Stimulated activated CD4-positive, alpha-beta T cell treated with anti-CD3 and anti-CD28 coated beads, Interleukin-15, amount 100 ng/mL, for 48 hours (primary cell): ENCODE data around the gene FOXN1.

Experiments used
- DNase-seq, 2 donors: peaks; one replicate each; pipeline ENCODE4 v3.0.0-alpha.2; 2020; ENCODE audit warnings: low read depth in 2 of 2

The FOXN1 gene

DNA sequence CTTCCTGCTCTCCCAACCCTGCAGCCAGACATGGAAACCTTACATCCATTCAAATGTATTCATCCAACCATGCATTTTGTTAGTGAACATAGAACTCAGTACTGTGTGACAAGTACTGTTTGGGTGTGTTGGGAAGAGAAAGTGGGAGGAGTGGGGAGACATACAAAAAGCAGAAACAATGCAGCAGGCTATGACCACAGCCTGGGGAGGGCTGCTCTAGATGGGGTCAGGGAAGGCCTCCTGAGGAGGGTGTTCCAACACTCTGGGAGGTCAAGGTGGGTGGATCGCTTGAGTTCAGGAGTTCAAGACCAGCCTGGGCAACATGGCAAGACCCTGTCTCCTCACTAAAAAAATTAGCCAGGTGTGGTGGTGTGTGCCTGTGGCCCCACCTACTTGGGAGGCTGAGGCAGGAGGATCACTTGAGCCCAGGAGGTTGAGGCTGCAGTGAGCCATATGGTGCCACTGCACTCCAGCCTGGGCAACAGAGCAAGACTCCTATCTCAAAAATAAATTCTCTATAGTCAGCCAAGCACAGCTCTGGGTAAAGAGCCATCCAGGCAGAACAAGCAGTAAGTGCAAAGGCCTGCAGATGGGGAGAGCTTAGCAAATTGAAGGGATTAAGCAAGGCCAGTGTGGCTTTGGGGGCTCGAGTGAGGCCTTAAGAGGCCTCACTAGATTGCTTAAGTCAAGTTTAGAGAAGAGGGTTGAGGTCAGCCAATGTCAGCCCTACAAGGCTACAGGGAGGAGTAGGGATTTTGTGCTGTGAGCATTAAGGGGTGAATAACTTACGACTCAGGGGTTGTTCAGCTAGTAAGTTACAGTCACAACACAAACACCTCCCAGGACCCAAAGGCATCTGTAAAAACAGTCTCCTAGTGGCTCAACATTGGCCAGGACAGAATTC, 27.2 kb upstream of the FOXN1 start:
- DNase-seq: no peak

GRCh38 chr17:28480278-28480677, 25.9 kb upstream of the FOXN1 start:
- no peak for DNase-seq

DNA sequence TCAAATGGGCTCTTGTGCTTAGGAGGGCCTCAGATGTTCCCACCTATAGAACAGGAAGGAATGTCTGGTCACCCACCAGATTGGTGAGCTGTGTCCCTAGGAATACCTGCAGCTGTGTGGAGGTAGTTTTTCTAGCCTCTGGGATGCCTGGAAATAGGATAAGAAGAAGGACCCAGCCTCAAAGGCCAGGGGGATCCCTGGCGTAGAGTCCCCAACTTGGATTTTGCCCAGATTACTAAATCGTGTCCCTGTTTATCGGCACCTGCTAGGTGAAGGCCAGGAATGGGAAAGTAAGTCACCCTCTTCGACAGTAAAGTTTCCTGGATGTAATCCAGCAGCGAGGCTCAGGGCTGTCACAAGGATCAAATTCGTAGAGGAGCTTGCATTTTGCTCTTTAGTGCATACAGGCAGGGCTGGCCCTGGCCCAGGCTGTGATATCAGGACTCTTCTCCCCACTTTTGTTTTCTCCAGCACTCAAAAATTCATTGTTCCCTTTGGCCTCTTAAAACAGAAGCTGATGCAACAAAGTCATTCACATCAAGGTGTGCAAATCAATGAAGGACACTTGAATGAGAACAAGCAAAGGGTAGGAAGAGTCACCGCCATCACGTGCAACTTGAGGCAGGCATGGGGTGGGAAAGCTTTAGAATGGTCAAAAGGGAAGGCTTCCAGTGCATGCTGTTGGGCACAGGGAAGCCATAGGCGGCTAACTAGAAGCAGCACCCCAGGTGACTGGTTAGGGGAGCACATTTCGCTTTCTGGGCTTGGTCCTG, 25.2 kb upstream of the FOXN1 start:
- DNase-seq: no peak

GRCh38 chr17:28482551-28483199, 23.5 kb upstream of the FOXN1 start:
- no peak for DNase-seq

GRCh38 chr17:28484296-28484695, 21.9 kb upstream of the FOXN1 start:
- DNase-seq: no peak

- no peak for DNase-seq
Measured at GRCh38 chr17:28485049-28485448, 21.1 kb upstream of the FOXN1 start.

GRCh38 chr17:28487881-28488532, 18.1 kb upstream of the FOXN1 start:
- DNase-seq: no peak

DNA sequence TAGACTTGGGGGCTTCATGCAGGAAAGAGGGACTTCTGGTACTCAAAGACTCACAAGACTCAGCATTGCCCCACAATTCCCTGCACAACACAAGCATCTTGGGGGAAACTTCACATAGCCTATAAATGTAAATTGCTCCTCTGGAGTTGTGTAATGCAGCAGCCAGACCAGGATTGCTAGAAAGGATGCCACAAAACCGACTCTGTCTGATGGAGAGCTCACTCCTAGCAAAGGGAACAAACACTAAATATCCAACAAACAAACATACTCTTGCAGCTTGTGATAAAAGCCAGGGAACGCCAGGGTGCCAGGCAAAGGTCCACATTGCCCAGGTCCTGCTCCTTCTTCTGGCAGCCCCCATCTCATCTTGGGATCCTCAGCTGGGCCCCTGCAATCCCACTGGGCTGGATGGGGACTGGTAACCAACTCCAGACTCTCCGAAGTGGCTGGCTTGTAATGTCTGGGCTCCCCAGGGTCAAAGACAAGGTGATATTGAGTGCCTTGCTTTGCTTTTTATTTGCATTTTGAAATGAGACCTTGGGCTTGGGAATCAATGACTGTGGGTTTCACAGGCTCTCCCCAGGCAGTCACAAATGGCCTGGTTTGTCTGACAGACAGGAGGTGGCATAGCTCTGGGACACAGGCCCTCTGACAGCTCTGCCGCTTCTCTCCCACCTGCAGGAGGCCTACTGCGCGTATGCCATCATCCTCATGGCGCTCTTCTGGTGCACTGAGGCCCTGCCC, 17.4 kb upstream of the FOXN1 start:
- DNase-seq: no peak

DNA sequence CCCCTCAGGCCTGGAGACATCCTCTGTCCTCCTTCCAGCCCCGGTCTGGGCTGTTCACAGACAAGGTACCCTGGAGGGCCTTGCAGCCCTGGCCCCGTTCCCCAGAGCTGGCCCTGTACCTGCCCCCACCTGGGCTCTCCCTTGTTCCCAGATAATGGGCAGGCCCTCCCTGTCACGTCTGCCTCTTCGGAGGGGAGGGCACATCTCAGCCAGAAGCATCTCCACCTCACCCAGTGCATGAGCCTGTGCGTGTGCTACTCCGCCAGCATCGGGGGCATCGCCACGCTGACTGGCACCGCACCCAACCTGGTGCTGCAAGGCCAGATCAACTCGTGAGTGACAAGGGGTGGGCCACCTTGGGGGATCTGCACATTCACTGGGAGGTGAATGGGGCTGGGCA, 14.9 kb upstream of the FOXN1 start:
- DNase-seq: no peak

- DNase-seq: no peak
Measured at GRCh38 chr17:28491860-28492259, 14.3 kb upstream of the FOXN1 start.

GRCh38 chr17:28492352-28493310, 13.5 kb upstream of the FOXN1 start:
- DNase-seq: no peak

- no peak for DNase-seq
Measured at GRCh38 chr17:28493460-28493859, 12.7 kb upstream of the FOXN1 start.

DNA sequence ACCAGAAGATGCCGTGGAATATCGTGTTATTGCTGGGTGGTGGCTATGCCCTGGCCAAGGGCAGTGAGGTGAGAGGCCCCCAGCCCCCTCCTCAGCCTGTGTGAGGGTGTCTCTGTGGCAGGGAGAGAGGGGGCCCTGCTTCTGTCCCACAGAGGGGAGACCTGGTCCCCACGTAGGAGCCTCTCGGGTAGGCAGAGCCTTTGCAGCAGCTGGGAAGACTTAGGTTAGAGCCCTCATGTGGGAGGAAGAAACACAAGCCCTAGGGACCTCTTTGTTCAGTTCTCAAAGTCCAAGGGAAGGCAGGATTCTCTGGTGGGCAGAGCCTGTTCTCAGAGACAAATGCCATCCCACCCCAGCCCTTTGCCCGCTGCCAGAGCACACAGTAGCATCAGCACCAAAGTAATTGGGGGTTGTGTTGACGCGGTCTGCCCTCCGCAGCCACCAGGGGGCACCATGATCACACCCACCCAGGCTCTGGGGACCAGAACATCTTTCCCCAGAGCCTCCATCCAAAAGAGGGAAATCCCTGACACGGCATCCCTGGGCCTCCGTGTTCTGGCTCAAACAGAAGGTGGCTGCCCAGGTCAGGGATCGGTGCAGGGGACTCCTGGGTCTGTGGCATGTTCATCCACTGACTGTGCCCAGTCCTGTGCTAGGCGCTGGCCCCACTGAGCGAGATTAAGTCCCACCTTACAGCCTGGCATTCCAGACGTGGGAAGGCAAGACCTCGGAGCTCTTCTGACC, 11.5 kb upstream of the FOXN1 start:
- peak; percentile 49 to 70 for DNase-seq

DNA sequence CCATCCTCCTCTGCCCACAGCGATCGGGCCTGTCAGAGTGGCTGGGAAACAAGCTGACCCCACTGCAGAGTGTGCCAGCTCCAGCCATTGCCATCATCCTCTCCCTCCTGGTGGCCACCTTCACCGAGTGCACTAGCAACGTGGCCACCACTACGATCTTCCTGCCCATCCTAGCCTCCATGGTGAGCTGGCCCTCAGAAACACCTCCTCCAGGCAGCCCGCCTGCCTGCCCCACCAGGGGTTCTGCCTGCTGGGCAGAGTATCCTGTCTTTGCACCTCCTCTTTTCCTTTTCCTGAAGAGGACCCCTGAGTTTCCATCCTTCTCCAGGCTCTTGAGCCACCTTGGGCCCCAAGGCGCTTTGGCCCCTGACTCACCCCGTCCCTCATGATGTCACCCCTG, 10.5 kb upstream of the FOXN1 start:
- no peak for DNase-seq

GRCh38 chr17:28497931-28498330, 8.2 kb upstream of the FOXN1 start:
- DNase-seq: no peak

DNA sequence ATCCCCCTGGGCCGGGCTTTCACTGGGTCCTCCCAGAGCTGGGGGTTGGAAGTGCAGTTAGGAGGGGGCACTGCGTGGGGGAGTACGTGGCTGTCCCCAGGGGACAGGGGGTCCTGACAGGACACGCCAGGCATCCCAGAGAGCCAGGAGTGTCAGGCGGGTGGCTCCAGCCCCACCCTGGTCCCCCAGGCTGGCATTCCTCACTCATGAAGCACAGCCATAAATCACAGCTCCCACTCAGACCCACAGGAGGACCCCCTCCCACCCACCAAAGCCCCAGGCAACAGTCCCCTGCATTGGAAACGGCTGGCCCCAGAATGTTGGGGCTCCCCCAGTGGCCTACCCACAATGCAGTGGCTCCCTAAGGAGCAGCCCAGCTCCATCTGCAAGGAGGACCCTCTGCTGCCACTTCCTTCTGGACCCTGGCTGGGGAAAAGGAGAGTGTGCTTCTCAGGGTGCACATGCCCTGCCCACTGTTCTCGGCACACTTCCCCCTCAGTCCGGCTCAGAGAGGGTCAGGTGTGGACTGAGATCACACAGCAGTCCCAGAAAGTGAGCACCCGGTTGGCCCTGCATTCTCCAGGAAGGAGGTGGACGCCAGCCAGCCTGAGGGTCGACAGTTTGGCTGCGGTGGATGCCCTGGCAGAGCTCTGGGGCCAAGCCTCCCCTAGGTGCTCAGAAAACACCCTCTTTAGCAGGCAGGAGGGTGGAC, 7.3 kb upstream of the FOXN1 start:
- no peak for DNase-seq

- DNase-seq: no peak
Measured at GRCh38 chr17:28499364-28499664, 6.8 kb upstream of the FOXN1 start.

- no peak for DNase-seq
Measured at GRCh38 chr17:28499684-28500357, 6.3 kb upstream of the FOXN1 start.
